WTC11 (cell line): ENCODE measurements around the gene EDEM2. TPM values are rescaled to one million over a fixed set of nuclear protein-coding genes. Genes with fewer than 3 reads are reported as not detected.
A peak's percentile ranks its signal among the peaks of the same experiment; 100 is the strongest.
"Not testable (repeated sequence)": the region's sequence is repeated elsewhere in the genome, so short reads cannot be mapped to it uniquely, and the experiment has no call there.

Source experiments
- ATAC-seq: fragments of 200-7000 bp; cut with Tn5 transposase; 2 replicates; pipeline ENCODE4 v1.10.0; 2021; ENCODE audit warnings: mild to moderate bottlenecking, moderate library complexity
- CTCF ChIA-PET: fragments of 300-600 bp; sonication (Branson Sonifier 250); formaldehyde crosslinking; loops from one replicate; lab custom pipeline; 2021; ENCODE audit warnings: antibody characterized with exemption; lab: Charles Lee
- POLR2A ChIA-PET: fragments of 350-600 bp; sonication (Branson Sonifier 250); formaldehyde crosslinking; loops from one replicate; lab custom pipeline; 2021; ENCODE audit warnings: antibody characterized with exemption; lab: Charles Lee
- DNase-seq: peaks from one replicate; pipeline ENCODE4 v3.0.0; 2021; ENCODE audit warnings: low spot score
- H3K27ac Mint-ChIP-seq: 2 replicates; pipeline ENCODE4 v1.8.0; 2021; ENCODE audit warnings: mixed read lengths
- H3K27me3 Mint-ChIP-seq: 2 replicates; pipeline ENCODE4 v1.8.0; 2021; ENCODE audit warnings: low read depth, mild to moderate bottlenecking, moderate library complexity, mixed read lengths
- H3K36me3 Mint-ChIP-seq: 2 replicates; pipeline ENCODE4 v1.8.0; 2021; ENCODE audit warnings: mixed read lengths
- H3K4me1 Mint-ChIP-seq: 2 replicates; pipeline ENCODE4 v1.8.0; 2022; ENCODE audit warnings: mixed read lengths
- H3K4me3 Mint-ChIP-seq: 2 replicates; pipeline ENCODE4 v1.8.0; 2021; ENCODE audit warnings: mild to moderate bottlenecking, moderate library complexity, mixed read lengths
- H3K9me3 Mint-ChIP-seq: 2 replicates; pipeline ENCODE4 v1.8.0; 2021; ENCODE audit warnings: mixed read lengths
- ELF4 ChIP-seq: sonication (generic); formaldehyde crosslinking; IDR thresholded peaks from 2 replicates; pipeline ENCODE4 v1.8.1; 2022; ENCODE audit warnings: low read depth, mild to moderate bottlenecking, moderate library complexity, missing genetic modification reagents
- GABPB1 ChIP-seq: sonication (generic); formaldehyde crosslinking; IDR thresholded peaks from 2 replicates; pipeline ENCODE4 v1.8.1; 2023; ENCODE audit warnings: mild to moderate bottlenecking, missing genetic modification reagents
- NFE2L1 ChIP-seq: sonication (generic); formaldehyde crosslinking; IDR thresholded peaks from 2 replicates; pipeline ENCODE4 v1.8.1; 2023; ENCODE audit warnings: missing genetic modification reagents
- NFYB ChIP-seq: sonication (generic); formaldehyde crosslinking; conservative IDR thresholded peaks from 2 replicates; pipeline ENCODE4 v1.8.0; 2022; ENCODE audit warnings: low read depth, missing genetic modification reagents
- SP1 ChIP-seq: sonication (generic); formaldehyde crosslinking; conservative IDR thresholded peaks from 2 replicates; pipeline ENCODE4 v1.8.1; 2022; ENCODE audit warnings: missing genetic modification reagents
- USF2 ChIP-seq: sonication (generic); formaldehyde crosslinking; IDR thresholded peaks from 2 replicates; pipeline ENCODE4 v1.8.1; 2023; ENCODE audit warnings: mild to moderate bottlenecking, missing genetic modification reagents, moderate library complexity
- ZNF281 ChIP-seq: sonication (generic); formaldehyde crosslinking; IDR thresholded peaks from 2 replicates; pipeline ENCODE4 v1.8.0; 2023; ENCODE audit warnings: mild to moderate bottlenecking, missing genetic modification reagents
- total RNA-seq: library from RNA; stranded (reverse); gene quantifications from 3 replicates; pipeline ENCODE4 v1.2.3, GENCODE V29; 2021
- TF ChIP-seq, protein P1 (sequence below): sonication (generic); formaldehyde crosslinking; IDR thresholded peaks from 2 replicates; pipeline ENCODE4 v1.8.0; 2022; ENCODE audit warnings: mild to moderate bottlenecking, missing genetic modification reagents

EDEM2 gene
- total RNA-seq, 1 experiment from 2014 or later = 22.7 TPM

DNA sequence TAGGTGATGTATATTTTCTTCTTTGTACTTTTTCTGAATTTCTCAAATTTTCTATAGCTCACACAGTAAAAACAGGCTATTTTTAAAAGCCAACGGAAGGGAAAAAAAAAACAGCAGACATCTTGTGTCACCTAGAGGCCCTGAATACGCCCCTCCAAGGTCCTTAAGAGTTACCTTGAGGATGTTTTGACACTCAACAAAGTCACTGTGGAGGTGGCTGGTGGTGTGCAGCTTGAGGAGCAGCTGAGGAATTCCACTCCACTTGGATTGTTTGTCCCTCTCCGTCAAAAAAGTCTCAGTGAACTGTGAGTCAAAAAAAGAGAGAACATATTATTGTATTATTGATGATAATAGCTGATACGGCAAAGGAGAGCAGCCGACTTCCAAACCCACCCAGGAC lies 69.3 kb downstream of the EDEM2 start:
- H3K4me3 Mint-ChIP-seq = no peak overlapping the region
- H3K9me3 Mint-ChIP-seq = peaks cover 42% of the 10 kb centered on the region
- 0 out of 2 replicates have a peak, but pooled peaks cover 4% of the 10 kb centered on the region for H3K4me1 Mint-ChIP-seq
- ATAC-seq (no peak), DNase-seq (no peak)
- H3K27ac Mint-ChIP-seq = no peak overlapping the region
- peaks cover 54% of the 10 kb centered on the region for H3K36me3 Mint-ChIP-seq
- H3K27me3 Mint-ChIP-seq = no peaks in the 10 kb centered on the region; the same call in 1 of the 2 replicates
- CTCF ChIA-PET = interaction anchor here (1.2 kb wide), 1 partner anchor 19 kb away, joined by 3 read pairs; no protein-coding TSS in a partner anchor
- POLR2A ChIA-PET = no interaction called here
- TF ChIP-seq ELF4 (CRISPR knock-in tag) (no peak), NFYB (CRISPR knock-in tag) (no peak), NFE2L1 (CRISPR knock-in tag) (no peak)

DNA sequence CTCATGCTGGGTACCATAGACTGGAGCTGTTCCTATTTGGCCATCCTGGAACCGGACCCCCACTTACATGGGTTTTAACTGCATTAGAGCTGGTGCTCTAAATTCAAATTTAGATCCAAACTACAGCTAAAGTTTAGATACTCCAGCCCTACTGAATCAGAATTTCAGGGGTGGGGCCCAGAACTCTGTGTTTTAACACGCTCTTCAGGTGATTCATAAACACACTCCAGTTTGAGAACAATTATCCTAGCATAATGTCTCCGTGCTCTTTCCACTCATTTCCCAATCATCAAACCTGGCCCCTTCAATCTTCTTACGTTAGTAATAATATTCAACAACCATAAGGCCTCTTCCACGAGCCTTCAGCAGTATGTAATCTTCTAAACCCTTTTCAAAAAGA lies 69.8 kb downstream of the EDEM2 start:
- Mint-ChIP-seq H3K27ac (no peak overlapping the region), H3K4me1 (0 out of 2 replicates have a peak, but pooled peaks cover 4% of the 10 kb centered on the region), H3K9me3 (peaks cover 48% of the 10 kb centered on the region), H3K4me3 (no peak overlapping the region), H3K27me3 (no peaks in the 10 kb centered on the region; the same call in 1 of the 2 replicates), H3K36me3 (peaks cover 59% of the 10 kb centered on the region)
- ATAC-seq (no peak), DNase-seq (no peak)
- ChIA-PET POLR2A (no interaction called here), CTCF (interaction anchor here (1.2 kb wide), 1 partner anchor 19 kb away, joined by 3 read pairs; no protein-coding TSS in a partner anchor)
- TF ChIP-seq ZNF281 (CRISPR knock-in tag) (no peak), USF2 (no peak)

- H3K4me3 Mint-ChIP-seq, ATAC-seq, H3K4me1 Mint-ChIP-seq, H3K27ac Mint-ChIP-seq, DNase-seq, POLR2A ChIA-PET, H3K27me3 Mint-ChIP-seq, CTCF ChIA-PET: not testable (repeated sequence)
- H3K9me3 Mint-ChIP-seq = peaks cover 40% of the 10 kb centered on the region
- peaks cover 56% of the 10 kb centered on the region for H3K36me3 Mint-ChIP-seq
Observed at GRCh38 chr20:35071436-35072153, 75.5 kb downstream of the EDEM2 start.

DNA sequence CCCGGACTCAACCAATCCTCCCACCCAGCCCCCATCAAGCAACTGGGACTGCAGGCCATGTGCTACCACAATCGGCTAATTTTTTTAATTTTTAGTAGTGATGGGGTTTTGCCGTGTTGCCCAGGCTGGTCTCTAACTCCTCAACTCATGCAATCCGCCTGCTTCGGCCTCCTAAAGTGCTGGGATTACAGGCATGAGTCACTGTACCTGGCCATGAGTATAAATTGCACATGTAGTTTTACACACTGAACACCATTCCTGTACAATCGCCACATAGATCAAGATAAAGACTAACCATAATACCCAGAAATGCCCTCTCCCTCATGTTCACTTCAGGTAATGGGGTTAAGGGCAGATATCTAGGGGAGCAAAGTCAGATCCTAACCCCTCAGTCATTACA lies 80.9 kb downstream of the EDEM2 start:
- H3K4me1 Mint-ChIP-seq = peaks cover 23% of the 10 kb centered on the region
- CTCF ChIA-PET = interaction anchor here (1.0 to 3.3 kb wide), 2 partner anchors 30 to 192 kb away, joined by 4 to 19 read pairs; no protein-coding TSS in a partner anchor
- POLR2A ChIA-PET = no interaction called here

More for the DNA sequence above, 80.9 kb downstream of the EDEM2 start:
- Mint-ChIP-seq H3K27ac (peak overlapping the region; percentile 35; the same call in 1 of the 2 replicates), H3K9me3 (no peaks in the 10 kb centered on the region), H3K27me3 (no peaks in the 10 kb centered on the region), H3K4me3 (no peak overlapping the region), H3K36me3 (peaks cover 6% of the 10 kb centered on the region; the same call in 1 of the 2 replicates)
- TF ChIP-seq GABPB1 (CRISPR knock-in tag) (no peak), SP1 (CRISPR knock-in tag) (no peak)
- TF ChIP-seq, protein P1, sequence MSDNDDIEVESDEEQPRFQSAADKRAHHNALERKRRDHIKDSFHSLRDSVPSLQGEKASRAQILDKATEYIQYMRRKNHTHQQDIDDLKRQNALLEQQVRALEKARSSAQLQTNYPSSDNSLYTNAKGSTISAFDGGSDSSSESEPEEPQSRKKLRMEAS (CRISPR knock-in tag) = no peak
- ATAC-seq (no peak), DNase-seq (no peak)

Other genes starting within 250 kb of the EDEM2 start
- 40.7 to 47.3 TPM (median 46.7 TPM) in 3 replicates for gene GSS, start 191.5 kb downstream of the EDEM2 start, total RNA-seq
- 0.66 to 1.0 TPM (median 0.98 TPM) in 3 replicates for gene MYH7B, start 191.5 kb downstream of the EDEM2 start, total RNA-seq
- gene TRPC4AP, start 54.5 kb downstream of the EDEM2 start, total RNA-seq = 62.7 to 73.8 TPM (median 68.0 TPM) in 3 replicates
- 20.5 to 29.7 TPM (median 22.2 TPM) in 3 replicates for gene PROCR, start 24.7 kb upstream of the EDEM2 start, total RNA-seq
- 6.6 to 16.8 TPM (median 7.2 TPM) in 3 replicates for gene MMP24, start 79.4 kb upstream of the EDEM2 start, total RNA-seq
- gene MMP24OS, start 130.8 kb upstream of the EDEM2 start, total RNA-seq = 44.0 to 50.6 TPM (median 44.9 TPM) in 3 replicates
- gene EIF6, start 137.4 kb upstream of the EDEM2 start, total RNA-seq = 130 to 157 TPM (median 133 TPM) in 3 replicates
- gene FAM83C, start 145.1 kb upstream of the EDEM2 start, total RNA-seq = not detected in 3 replicates